ENCODE measurements around the gene FBXO31.

GRCh38 chr16:87389245-87389644 is 5.7 kb upstream of the FBXO31 start:
- TF ChIP-seq CTCF (IDR thresholded peaks at IDR 0.05) (no peak), POLR2A (IDR thresholded peaks at IDR 0.05) (no peak)

All from adrenal gland (tissue), 5 donors.